ENCODE measurements around the gene MRPL43.

MRPL43 gene

DNA sequence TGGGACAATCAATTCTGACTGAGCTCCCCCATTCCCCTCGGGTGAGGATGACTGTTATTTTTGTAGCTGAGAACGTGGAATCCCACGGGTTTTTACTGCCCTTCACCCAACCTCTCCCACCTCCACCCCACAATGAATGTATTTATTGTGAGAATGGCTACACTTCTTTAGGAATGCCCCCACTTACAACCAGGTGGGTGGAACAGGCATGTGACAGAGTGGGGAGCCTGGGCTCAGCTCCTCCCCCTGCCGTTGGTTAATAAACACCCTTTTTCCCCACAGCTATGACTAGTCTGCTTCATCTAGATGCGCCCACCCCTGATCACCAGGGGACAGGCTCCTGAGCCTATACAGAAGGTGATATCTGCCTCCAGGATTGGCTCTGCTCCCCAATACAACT is 2.0 kb downstream of the MRPL43 start:
- no peak for TF ChIP-seq SIN3A (IDR thresholded peaks at IDR 0.05; ENCODE audit: borderline replicate concordance, insufficient read depth, low read length)
- TF ChIP-seq, protein P1, sequence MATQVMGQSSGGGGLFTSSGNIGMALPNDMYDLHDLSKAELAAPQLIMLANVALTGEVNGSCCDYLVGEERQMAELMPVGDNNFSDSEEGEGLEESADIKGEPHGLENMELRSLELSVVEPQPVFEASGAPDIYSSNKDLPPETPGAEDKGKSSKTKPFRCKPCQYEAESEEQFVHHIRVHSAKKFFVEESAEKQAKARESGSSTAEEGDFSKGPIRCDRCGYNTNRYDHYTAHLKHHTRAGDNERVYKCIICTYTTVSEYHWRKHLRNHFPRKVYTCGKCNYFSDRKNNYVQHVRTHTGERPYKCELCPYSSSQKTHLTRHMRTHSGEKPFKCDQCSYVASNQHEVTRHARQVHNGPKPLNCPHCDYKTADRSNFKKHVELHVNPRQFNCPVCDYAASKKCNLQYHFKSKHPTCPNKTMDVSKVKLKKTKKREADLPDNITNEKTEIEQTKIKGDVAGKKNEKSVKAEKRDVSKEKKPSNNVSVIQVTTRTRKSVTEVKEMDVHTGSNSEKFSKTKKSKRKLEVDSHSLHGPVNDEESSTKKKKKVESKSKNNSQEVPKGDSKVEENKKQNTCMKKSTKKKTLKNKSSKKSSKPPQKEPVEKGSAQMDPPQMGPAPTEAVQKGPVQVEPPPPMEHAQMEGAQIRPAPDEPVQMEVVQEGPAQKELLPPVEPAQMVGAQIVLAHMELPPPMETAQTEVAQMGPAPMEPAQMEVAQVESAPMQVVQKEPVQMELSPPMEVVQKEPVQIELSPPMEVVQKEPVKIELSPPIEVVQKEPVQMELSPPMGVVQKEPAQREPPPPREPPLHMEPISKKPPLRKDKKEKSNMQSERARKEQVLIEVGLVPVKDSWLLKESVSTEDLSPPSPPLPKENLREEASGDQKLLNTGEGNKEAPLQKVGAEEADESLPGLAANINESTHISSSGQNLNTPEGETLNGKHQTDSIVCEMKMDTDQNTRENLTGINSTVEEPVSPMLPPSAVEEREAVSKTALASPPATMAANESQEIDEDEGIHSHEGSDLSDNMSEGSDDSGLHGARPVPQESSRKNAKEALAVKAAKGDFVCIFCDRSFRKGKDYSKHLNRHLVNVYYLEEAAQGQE (IDR thresholded peaks at IDR 0.05; ENCODE audit: insufficient read depth in 1 of 2, low read depth in 2 of 2, low read length in 2 of 2) = no peak
- no peak for TF ChIP-seq POLR2AphosphoS5 (IDR thresholded peaks at IDR 0.05; ENCODE audit: low read depth, low read length)
- TF ChIP-seq TAF1 (IDR thresholded peaks at IDR 0.05; ENCODE audit: borderline replicate concordance, insufficient read depth, low read length) = no peak
- no peak for TF ChIP-seq FOXP2 (optimal IDR thresholded peaks at IDR 0.05; ENCODE audit: borderline replicate concordance, extremely low read depth, extremely low read length, insufficient read depth)

DNA sequence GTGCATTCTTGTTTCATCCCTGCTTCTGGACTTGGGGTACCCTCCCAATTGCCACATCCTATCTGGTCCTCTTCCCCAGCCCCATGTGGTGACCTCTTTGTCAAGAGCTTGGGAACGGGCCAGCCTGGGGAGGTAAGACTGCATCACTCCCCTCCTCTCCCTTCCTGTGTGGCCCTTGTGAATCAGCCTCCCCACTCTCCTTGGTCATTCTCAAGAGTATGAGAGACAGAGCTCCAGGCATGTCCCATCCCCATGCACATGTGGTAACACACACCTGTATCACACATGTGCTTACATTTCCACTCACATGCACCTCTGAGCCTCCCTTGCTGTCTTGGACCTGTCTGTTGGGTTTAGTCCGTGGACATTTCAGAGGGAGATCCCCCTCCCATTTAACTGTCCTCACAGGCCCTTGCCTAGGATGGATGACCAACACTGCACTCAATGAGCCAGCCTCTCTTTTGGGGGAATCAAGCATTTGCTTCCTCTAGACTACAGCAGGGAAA is 2.6 kb downstream of the MRPL43 start:
- TF ChIP-seq TAF1 (IDR thresholded peaks at IDR 0.05; ENCODE audit: borderline replicate concordance, insufficient read depth, low read length) = no peak
- TF ChIP-seq, protein P1 (IDR thresholded peaks at IDR 0.05; ENCODE audit: insufficient read depth in 1 of 2, low read depth in 2 of 2, low read length in 2 of 2) = no peak
- no peak for TF ChIP-seq FOXP2 (optimal IDR thresholded peaks at IDR 0.05; ENCODE audit: borderline replicate concordance, extremely low read depth, extremely low read length, insufficient read depth)
- no peak for TF ChIP-seq POLR2AphosphoS5 (IDR thresholded peaks at IDR 0.05; ENCODE audit: low read depth, low read length)
- no peak for TF ChIP-seq SIN3A (IDR thresholded peaks at IDR 0.05; ENCODE audit: borderline replicate concordance, insufficient read depth, low read length)

DNA sequence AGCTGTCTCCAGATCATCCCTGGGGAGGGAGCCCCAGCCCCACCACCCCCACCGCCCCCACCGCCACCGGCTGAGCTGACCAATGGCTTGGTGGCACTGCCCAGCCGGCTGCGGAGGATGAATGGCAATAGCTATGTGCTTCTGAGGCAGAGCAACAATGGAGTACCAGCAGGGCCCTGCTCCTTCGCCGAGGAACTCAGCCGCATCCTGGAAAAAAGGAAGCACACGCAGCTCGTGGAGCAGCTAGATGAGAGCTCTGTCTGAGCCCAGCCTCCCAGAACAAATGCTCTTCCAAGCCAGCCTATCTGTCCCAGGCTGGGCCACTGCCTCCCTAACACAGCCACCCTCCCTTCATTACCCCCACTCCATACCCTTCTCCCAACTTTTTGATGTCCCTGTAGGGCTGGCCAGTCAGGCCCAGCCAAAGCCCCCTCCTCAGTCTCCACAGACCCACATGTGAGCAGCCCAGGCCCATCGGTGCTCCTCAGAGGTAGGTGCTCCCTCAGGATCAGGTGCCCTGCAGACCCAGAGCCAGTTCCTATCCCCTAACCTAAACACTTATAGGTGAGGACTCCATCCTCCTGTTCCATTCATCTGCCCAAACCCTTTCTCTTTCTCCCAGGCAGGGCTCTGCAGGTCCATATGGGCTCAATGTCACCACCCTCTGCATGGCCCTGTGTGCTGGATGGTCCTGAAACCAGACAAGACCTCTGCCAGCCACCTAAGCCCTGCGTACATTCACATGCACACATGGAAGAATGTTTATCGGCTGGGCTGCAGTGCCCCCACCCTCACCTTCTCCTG is 3.2 kb downstream of the MRPL43 start:
- no peak for TF ChIP-seq SIN3A (IDR thresholded peaks at IDR 0.05; ENCODE audit: borderline replicate concordance, insufficient read depth, low read length)
- no peak for TF ChIP-seq TAF1 (IDR thresholded peaks at IDR 0.05; ENCODE audit: borderline replicate concordance, insufficient read depth, low read length)
- no peak for TF ChIP-seq FOXP2 (optimal IDR thresholded peaks at IDR 0.05; ENCODE audit: borderline replicate concordance, extremely low read depth, extremely low read length, insufficient read depth)
- TF ChIP-seq, protein P1 (IDR thresholded peaks at IDR 0.05; ENCODE audit: insufficient read depth in 1 of 2, low read depth in 2 of 2, low read length in 2 of 2) = no peak
- no peak for TF ChIP-seq POLR2AphosphoS5 (IDR thresholded peaks at IDR 0.05; ENCODE audit: low read depth, low read length)

DNA sequence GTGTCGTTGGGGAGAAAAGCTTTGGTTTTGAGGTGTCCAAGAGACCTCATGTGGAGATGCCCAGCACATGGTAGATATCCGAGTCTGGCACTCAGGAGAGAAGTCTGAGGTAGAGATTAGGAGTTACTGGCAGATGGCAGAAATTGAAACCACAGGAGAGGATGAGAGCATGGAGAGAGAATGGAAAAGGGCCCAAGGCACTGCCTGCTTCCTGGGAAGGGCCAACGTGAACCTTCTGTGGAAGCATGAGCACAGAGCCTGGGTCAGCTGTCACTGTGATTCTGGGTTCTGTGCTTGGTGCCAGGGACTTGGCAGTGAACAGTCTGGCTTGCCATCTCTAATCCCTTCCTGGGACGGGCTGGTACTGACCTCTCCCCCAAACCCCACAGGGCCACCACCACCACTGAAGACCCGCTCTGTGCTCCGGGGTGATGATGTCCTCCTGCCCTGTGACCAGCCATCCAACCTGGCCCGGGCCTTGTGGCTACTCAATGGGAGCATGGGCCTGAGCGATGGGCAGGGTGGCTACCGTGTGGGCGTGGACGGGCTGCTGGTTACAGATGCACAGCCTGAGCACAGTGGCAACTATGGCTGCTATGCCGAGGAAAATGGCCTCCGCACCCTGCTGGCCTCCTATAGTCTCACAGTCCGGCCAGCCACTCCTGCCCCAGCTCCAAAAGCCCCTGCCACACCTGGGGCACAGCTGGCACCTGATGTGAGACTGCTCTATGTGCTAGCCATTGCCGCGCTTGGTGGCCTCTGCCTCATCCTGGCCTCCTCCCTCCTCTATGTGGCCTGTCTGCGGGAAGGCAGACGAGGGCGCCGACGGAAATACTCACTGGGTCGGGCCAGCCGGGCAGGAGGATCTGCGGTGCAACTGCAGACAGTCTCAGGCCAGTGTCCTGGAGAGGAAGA is 4.1 kb downstream of the MRPL43 start:
- no peak for TF ChIP-seq TAF1 (IDR thresholded peaks at IDR 0.05; ENCODE audit: borderline replicate concordance, insufficient read depth, low read length)

DNA sequence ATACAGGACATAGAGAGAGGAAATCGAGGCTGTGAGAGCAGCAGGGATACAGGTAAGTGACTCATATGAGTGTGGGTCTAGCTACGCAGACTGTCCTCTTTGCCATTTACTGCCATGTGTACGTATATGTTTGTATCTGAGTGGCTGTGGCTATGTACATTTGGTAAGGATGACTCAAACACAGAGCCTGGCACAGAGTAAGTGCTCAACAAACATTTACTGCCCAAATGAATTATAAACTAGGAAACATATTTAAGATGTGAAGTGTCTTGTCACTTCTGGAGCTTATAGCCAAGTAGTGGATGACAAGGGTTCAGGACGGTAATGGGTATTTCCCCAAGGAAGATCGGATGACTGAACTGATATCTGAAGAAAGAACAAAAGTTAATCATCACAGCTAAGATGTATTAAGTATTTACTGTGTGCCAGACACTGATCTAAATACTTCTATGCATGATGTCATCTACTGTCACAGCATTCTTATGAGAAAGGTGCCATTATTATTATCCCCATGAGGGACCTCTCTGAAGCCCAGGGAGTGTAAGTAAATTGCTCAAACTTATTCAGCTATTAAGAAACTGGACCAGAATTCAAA is 6.0 kb downstream of the MRPL43 start:
- TF ChIP-seq SIN3A (IDR thresholded peaks at IDR 0.05; ENCODE audit: borderline replicate concordance, insufficient read depth, low read length) (no peak), TAF1 (IDR thresholded peaks at IDR 0.05; ENCODE audit: borderline replicate concordance, insufficient read depth, low read length) (no peak), FOXP2 (optimal IDR thresholded peaks at IDR 0.05; ENCODE audit: borderline replicate concordance, extremely low read depth, extremely low read length, insufficient read depth) (no peak), POLR2AphosphoS5 (IDR thresholded peaks at IDR 0.05; ENCODE audit: low read depth, low read length) (no peak)
- TF ChIP-seq, protein P1 (IDR thresholded peaks at IDR 0.05; ENCODE audit: insufficient read depth in 1 of 2, low read depth in 2 of 2, low read length in 2 of 2) = no peak
